GM18907 (cell line): Measurements from ENCODE around the gene ITPK1.
A peak's percentile ranks its signal among the peaks of the same experiment; 100 is the strongest.

Experiments
- ATAC-seq: cut with Tn5 transposase; IDR thresholded peaks from one replicate; pipeline ENCODE4 v1.9.1; 2021; ENCODE audit warnings: mild to moderate bottlenecking, moderate library complexity; ENCODE audit not compliant: unreplicated experiment

Gene ITPK1

DNA sequence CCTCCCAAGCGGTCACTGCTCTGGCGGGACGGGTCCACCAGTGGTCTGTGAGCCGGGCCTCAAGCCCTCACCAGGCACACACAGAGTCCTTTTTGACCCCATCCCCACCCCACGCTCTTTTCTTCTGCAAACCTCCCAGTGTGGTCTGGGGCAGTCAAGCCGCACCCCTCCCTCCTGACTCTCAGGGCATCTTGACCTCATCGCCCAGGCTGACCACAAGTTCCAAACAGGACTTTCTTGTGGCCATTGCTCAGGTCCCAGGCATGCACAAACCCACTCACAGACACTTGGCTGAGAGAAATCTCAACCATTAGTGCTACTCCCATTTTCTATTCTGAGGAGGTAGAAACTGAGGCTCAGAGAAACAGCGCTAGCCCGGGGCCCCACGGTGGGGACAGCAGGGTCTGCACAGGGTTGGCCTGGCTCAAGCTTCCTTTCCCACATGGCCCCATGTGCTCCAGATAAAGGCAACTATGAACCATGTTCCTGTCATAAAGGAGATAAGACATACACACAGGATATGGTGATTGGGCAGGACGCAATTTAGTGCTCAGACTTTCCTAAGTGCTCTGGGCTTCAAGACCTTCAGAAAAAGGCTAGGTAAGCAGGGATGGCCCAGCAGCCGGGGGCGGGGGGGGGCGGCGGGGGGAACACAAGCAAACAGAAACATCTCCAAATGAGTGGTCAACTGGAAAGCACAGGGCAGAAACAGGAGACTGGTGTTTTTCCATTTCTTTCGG, 69.6 kb downstream of the ITPK1 start:
- ATAC-seq, result no peak

DNA sequence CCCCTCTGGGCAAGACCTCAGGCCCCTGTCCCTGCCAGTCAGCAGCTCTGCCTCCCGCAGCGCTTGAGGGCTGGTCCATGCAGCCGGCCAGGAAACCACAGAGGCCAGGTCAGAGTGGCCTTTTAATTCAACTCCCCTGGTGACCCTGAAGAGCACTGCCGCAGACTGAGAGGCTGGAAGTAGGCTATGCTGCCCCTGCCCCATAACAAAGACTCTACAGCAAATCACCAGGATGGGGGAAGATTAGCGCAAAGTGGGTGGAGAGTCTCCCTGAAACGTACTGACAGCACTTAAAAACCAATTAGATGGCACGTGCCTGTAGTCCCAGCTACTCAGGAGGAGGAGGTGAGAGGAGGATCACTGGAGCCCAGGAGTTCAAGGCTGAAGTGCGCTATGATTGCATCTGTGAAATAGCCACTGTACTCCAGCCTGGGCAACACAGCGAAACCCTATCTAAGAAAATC, 70.5 kb downstream of the ITPK1 start:
- no peak for ATAC-seq

DNA sequence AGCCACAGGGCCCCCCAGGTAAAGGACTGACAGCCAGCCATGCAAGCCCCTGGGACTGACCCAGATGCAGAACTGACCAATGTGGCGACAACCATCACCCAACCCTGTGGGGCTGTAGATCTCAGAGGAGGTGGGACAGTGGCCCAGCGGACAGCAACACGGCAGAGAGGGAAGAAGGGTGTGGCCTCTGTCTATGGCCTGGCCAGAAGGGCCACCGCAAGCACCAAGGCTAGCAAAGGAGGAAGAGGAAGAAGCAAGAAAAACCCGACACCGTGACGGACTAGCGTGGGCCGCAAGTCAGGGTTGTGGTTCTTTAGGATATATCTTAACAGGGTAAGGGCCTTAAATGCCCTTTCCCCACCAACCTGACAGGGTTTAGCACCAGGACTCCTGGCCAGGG, 71.2 kb downstream of the ITPK1 start:
- no peak for ATAC-seq

DNA sequence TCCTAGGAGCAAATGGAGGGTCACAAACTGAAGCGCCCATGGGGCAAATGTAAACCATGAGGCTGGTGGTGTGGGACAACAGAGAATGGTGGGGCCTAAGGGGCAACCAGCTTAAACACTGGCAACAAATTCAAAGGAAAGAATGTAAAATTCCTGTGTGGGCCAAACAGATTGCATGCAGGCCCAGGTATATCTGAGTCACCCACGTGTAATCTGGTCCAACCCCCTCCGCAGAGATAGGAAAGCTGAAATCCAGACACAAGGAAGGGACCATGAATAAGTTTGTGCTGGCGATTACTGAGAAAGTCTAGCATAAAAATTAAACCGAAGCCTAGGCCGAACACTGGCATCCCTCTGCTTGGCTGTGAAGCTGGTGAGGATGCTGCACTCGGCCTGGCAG, 71.6 kb downstream of the ITPK1 start:
- no peak for ATAC-seq

DNA sequence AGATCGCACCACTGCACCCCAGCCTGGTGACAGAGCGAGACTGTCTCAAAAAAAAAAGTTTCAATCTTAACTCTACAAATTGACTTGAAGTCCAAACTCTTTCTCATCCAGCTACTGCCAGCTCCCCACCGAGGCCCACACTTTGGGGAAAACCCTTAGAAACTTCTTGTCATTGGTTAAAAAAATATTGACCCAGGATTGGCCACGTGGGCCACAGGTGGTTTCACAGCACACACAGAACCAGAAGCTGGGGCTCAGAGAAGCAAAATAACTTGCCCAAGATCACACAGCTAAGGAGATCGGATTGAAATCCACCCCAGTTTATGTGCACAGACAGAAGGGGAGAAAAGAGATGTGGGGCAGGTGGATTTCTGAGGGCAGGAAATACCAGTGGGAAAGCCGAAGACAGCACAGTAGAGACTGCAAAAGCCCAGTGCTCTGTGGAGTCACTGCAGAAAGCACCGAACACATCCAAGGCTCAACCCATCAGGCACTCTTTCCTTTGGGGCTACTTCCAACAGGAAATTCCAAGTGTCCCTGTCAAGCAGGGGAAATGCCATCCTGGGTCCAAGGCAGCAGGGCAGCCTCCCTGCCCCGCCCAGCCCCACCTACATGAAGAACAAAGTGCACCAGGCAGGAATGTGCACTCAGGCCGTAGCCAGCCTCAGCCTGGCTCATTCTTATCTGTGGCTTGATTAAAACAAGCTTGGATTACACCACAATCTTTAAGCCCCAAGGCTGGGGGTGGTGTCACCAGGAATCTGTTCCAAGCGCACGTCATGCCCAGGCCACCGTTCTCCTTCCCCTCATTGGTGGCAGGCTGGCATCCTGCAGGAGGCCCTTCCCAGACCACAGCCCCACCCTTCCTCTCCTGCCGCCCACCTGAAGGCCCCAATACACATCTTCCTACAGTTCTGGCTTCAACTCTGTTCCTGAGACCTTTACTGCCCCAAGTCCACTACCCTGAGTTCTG, 72.5 kb downstream of the ITPK1 start:
- no peak for ATAC-seq

DNA sequence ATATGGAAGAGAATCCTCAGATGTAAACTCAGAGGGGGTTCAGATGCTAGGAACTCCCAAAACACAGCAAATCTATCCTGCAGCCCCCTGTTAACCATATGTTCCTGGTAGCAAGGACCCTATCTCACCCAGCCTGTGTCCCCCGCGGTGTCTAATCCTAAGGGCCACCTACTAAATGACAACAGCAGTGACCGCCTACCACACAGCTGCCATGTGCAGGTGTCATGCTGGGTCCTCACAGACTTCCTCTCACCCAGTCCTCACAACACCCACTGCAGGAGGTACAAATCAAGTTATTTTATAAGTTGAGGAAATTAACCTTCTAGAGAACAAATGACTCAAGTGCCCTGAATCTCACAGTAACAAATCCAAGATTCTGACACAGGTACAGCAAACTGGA, 73.9 kb downstream of the ITPK1 start:
- no peak for ATAC-seq

DNA sequence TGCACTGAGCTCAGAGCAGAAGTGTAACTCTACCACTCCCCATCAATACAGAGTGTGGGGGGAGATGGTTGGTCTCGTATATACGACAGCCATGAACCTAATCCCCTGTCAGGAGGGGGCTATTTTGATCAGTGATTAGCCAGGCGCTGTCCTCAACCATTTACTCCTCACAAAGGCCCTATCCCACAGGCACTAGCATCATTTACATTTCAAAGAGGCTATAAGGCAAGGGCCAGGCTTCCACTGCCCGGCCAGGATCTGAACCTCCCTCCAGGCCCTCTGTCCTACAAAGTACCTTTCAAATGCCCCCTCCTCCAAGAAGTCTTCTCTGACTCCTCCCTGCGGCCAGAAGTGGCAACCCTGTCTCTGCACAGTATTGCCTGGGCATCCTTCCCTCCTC, 74.7 kb downstream of the ITPK1 start:
- no peak for ATAC-seq

DNA sequence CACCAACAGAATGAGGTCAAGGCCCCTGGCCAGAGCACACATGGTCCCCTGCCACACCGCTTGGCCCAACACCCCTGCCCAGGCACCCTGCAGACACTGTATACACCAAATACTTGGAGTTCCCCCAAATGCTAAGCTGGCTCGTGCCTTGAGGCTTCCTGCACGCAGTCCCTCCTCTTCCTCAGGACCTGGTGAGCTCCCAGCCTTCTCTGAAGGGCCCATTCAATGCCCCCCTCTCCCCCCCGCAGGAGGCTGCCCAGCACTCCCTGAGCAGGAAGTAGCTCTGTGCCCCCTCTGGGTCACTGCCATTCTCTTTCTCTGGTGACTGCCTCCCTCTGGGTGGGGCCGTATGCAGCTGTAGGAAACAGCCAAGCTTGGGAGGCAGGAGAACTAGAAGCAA, 75.3 kb downstream of the ITPK1 start:
- no peak for ATAC-seq

DNA sequence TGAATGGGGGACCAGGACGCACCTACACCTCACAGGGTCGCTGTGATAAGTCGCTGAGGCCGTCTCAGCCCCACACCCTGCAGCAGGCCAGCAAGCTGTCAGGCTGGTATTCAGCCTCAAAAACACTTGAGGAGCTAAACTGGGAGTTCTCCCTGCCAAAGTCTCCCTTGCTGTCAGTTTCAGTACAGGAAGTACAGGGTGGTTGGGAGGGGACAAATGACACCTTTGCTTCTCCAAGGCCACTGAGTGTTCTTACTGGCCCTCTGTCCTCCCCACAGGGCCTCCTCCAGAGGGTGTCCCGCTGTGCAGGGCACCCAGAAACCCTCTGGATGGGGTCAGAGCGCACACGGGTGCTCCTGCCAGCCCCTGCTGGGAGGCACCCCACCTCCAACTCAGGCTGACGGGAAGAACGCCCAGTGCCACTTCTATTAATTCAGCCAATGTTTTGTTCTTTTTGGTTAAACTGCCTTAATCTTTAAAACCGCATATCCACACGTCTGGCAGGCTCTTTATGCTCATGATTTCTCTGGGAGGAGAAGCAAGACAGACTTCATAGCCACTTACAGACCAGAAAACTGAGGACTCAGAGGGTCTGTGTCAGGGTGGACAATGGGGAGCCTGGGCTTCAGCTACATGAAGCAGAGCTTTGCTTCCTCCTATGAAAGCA, 75.9 kb downstream of the ITPK1 start:
- ATAC-seq, result no peak

DNA sequence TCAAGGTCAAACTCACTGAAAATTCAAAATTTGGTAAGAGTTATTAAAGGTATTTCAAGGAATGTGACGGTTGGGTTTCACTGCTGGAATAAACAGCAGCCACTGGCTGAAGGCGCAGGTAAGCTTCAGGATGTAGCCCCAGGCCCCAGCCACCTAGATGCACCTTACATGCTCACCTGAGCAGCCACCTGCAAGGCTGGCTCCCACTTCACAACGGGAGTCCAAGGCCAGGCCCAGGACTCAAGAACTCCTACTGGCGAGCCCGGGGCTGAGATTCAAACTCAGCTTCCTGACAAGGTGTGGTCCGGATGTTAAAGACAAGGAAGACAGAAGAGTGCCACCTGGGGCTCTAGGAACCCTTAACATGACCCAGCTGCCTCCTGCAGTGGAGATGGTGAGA, 78.4 kb downstream of the ITPK1 start:
- no peak for ATAC-seq

DNA sequence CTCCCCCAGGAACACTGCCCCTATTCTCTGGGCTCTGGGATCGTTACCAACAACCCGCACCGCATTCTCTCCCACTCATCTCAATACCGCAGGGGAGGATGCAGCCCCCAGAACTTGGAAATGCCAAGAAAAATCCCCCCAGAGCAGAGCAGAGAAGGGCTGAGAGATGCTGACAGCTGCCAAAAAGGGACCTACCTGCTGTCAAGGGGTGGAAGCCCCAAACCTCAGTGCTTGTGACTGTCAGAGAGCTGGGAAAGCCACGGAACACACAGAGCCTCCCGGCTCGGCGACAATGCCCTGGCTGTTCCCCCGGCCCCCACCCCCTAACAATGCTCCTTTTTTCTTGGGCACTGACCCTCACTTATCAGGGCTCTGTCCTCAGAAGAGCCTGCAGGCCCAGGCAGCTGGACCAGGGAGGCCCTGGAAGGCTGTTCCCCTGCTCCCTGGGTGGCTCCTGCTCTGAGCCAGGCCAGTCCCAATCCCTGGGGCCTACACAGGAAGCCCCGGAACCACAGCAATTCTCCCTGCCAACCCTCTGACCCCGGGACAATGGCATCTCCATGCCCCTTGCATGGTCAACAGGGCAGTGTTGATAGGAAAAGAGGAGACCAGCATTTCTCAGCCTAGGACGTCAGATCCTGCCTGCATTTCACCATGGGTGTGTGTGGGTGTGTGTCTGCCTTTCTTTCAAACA, 78.9 kb downstream of the ITPK1 start:
- ATAC-seq, result no peak

DNA sequence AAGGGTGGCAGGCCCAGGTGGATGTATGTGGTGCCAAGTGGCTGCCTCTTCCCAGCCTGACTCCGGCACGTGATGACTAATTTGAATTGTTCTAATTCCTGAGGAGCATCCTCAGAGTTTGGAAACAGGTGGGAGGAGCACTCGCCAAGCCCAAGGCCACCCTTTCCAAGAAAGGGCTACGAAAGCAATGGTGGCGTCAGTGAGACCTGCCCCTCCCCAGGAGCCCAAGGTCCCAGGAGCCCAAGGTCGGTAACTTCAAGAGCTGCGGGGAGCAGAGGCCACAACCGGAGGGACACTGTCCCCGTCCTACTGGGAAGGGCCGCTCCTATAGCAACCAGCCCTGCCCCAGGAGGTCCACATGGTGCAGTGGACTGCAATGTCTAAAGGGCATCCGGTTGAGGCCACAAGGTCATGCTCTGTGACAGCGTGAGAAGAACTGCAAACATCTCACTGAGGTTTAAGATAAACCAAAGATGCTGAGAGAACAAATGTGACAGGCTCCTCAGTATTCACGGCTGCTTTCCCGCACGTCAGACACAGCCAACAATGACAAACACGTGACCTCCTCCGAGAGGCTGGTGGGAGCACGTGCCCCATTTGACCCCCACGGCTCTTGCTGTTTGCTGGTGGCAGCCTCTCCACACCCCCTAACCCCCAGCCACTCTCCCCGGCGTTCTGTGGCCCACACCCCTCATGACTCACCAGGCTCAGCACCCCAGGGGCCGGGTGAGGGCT, 79.6 kb downstream of the ITPK1 start:
- no peak for ATAC-seq

DNA sequence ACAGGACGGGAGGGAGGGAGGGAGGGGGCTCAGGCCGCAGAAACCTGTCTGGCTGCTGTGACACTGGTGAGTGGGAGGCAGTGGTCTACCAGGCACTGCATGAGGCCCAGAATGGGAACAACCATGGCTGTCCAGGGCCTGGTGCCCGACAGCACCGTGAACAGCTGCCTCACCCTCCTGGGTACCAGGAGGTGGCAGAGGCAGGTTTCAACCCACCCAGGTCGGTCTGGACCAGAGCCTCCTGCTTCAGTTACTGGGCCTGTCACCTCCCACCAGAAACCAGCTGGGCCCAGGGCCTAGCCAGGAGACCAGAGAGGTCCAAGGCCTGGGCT, 80.2 kb downstream of the ITPK1 start:
- ATAC-seq, result no peak

DNA sequence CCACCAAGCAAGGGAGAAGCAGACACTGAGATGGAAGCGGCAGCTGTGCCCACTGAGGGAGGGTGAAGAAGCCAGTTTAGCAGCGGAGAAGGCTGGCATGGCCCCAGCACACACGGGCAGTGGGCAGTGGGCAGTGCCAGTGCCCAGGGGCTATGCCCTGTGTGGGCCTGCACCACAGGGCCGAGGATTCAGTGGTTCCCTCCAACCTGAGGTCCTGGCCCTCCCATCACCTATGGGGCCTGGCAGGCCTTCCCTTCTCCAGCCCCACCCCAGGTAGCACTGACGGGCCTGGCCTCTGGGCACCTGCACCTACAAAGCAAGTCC, 81.1 kb downstream of the ITPK1 start:
- peak; percentile 4 for ATAC-seq

DNA sequence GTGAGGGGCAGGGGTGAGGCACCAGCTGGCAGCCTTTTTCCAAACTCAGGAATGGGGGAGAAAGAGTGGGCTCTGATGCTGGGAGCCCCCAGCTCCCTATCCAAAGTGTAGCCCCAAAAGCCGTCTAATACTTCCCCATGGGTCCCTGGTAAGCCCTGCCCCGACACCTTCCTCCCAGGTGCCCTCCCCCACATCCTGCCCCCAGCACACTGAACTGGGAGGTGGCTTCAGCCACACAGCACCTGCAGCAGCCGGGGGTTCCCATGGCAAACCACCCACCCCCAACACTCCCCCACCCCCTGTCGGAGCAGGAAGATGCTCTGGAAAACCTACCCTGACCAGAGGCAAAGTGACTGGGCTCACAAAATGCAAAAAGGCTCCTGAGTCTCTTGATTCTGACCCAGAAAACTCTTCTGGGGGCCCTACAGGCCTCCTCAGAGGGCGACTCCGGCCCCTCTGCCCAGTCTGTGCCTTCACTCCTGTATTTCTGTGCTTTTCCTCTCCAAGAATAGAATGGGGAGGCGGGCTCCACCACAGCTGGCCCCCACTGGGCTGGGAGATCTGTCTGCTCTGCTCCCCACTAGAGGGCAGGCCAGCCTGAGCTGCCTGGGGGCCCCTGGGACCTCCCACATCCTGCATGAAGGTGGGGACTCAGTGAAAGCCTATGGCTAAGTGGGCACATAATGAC, 81.6 kb downstream of the ITPK1 start:
- ATAC-seq, result peak; percentile 65

DNA sequence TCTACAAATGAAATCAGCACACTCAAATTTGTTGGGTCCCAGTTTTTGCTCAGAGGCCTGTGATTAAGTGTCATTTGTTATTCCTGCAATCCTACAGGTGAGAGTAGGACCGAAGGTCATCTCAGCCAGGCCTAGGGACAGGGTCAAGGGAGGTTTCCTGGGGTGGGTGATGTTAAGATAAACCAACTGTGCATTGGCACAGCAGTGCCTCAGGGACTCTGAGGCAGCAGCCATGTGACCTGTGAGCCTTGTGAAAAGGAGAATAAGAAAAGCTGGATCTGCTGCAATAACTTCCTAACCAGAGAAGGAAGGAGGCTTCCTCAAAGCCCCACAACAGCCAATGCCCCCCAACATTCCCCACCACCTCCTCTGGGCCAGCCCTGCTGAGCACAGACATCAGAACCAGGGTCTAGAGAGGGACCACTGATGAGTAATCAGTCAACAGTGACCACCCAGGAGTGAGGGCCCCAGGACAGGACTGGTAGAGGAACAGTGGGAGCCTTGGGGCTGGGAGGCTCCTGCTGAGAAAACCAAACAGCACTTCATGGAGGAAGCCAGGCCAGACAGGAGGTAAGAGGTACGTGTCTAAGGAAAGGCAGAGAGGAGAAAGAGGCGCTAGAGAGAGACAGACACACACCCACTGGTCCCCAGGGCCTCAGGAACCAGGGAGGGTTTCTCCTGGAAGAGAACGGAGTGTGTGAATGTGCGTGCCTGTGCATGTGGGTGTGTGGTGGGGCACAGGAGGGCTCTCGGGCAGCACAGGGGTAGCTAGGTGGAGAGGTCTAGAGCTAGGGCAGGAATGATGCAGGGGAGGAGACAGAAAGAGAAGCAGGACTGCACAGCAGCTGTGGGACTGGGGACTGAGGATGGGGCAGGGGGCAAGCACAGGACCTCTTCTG, 82.4 kb downstream of the ITPK1 start:
- peak; percentile 5 for ATAC-seq

DNA sequence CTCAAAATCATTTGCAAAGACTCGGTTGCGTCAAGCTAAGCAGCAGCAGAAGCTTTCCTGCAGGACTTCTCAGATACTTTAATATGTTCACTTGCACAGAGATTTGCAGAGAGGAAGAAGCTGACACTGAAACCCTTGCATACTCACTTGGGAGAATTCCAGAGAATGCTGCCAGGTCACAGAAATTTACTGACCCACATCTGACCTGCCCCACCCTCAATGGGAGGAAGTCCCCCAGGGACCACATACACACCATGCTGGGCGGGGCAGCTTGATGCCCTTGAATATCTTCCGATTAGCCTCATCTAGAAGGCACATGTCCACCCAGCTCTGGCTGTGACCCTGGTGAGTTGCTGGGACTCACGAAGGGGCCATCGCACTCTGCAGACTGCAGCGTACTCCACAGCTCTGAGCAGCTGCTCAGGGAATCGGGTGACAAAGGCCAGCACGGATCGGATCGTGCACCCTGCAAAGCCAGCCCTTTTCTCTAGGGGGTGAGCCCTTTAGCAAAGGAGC, 83.2 kb downstream of the ITPK1 start:
- ATAC-seq, result no peak

DNA sequence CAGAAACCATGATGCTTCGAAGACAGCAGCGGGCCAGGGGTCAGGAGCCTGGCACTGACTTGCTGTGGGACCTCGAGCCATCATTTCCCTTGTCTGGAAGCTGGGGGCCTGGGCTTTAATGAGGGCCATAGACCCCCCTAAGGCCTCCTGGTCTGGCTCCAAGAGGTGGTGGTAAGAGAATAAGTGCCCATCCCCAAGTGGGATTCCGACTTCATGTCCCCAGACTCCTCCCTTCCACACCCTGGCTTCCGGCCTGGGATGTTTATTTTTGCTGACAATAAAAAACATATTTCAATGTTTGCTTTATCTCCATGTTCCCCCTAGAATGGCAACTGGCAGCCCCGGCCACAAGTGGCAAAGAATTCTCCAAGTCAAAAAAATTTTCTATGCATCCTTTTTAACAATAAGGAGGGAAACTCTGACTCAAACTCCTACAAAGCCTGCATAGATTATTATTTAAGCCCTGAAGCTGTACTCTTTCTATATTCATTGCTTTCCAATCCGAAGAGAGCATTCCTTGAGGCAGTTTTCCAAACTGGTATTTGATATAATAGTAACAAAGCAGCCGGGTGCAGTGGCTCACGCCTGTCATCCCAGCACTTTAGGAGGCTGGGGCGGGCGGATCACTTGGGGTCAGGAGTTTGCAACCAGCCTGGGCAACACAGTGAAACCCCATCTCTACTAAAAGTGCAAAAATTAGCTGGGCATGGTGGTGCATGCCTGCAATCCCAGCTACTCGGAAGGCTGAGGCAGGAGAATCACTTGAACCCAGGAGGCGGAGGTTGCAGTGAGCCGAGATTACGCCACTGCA, 84.0 kb downstream of the ITPK1 start:
- ATAC-seq, result no peak
